ENCODE measurements around the gene DNPH1.

DNPH1 gene

DNA sequence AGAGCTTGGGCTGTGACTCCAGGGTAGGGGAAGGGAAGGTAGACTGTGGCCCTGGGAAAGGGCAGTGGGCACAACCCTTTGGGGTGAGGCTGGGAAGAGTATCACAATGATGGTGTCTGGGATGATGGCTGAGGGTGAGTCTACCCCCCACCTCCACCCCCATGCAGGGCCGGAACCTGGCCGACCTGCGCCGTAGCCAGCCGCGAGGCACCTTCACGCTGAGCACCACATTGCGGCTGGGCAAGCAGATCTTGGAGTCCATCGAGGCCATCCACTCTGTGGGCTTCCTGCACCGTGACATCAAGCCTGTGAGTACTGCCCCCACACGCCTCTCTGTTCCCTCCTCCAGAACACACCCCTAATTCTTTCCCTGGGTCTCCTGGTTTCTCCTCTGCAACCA lies 24.1 kb upstream of the DNPH1 start:
- Histone ChIP-seq H3K4me1 (ENCODE audit: insufficient read depth, low read length) (peaks cover 5% of the 10 kb centered on the region; the same call in 1 of the 2 replicates), H3K36me3 (ENCODE audit: insufficient read depth, low read length) (no peaks in the 10 kb centered on the region), H3K27me3 (ENCODE audit: insufficient read depth, low read length) (peaks cover 15% of the 10 kb centered on the region; the same call in 1 of the 2 replicates), H3K9ac (ENCODE audit: low read depth, low read length) (no peak overlapping the region), H3K4me3 (ENCODE audit: low read length) (no peak overlapping the region), H3K9me3 (ENCODE audit: insufficient read depth, low read depth, low read length) (no peaks in the 10 kb centered on the region), H3K27ac (ENCODE audit: low read depth, low read length) (no peak overlapping the region)
- WGBS, result 93% methylated on average over 11 of the region's 11 CpGs

DNA sequence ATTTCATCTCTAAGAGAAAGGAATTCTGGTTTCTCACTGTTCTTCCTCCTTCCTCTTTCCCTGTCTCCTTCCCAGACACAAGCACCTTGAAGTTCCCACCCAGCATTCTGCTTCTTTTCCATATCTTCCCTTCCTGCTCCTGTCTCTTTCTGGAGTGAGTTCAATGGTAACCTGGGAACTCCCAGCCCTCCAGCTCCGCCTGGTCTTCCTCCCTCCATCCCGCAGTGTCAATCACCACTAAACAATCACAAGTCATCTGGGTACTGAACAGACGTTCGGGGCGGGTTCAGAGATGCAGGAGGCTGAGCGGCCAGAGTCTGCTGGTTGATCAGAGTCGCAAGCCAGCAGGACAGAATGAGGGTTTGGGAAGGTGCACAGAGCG lies 21.7 kb upstream of the DNPH1 start:
- H3K27ac ChIP-seq (ENCODE audit: low read depth, low read length), result no peak overlapping the region
- no peaks in the 10 kb centered on the region for H3K9me3 ChIP-seq (ENCODE audit: insufficient read depth, low read depth, low read length)
- H3K36me3 ChIP-seq (ENCODE audit: insufficient read depth, low read length), result no peaks in the 10 kb centered on the region
- no peak overlapping the region for H3K9ac ChIP-seq (ENCODE audit: low read depth, low read length)
- no peak overlapping the region for H3K4me3 ChIP-seq (ENCODE audit: low read length)
- H3K4me1 ChIP-seq (ENCODE audit: insufficient read depth, low read length), result peaks cover 11% of the 10 kb centered on the region; the same call in 1 of the 2 replicates
- H3K27me3 ChIP-seq (ENCODE audit: insufficient read depth, low read length), result peaks cover 29% of the 10 kb centered on the region
- 40% methylated on average over 8 of the region's 8 CpGs for WGBS

DNA sequence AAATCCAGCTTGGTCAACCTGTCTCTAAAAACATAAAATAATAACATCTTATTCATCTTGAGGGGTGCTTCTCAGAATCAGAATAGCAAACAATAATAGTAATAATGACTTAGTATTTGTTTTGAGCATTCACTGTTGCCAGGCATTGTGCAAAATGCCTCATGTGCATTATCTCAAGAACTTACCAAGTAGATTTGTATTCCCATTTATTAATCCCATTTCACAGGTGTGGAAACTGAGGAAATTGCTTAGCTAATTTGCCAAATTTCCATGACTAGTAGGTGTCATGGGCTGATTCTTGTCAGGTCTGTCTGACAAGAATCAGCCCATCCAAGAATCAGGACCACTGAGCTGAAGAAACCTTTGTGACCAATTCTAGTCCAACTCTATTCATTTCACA lies 19.5 kb upstream of the DNPH1 start:
- Histone ChIP-seq H3K9me3 (ENCODE audit: insufficient read depth, low read depth, low read length) (no peaks in the 10 kb centered on the region), H3K27me3 (ENCODE audit: insufficient read depth, low read length) (peaks cover 51% of the 10 kb centered on the region), H3K4me3 (ENCODE audit: low read length) (no peak overlapping the region), H3K9ac (ENCODE audit: low read depth, low read length) (no peak overlapping the region), H3K27ac (ENCODE audit: low read depth, low read length) (no peak overlapping the region), H3K36me3 (ENCODE audit: insufficient read depth, low read length) (no peaks in the 10 kb centered on the region), H3K4me1 (ENCODE audit: insufficient read depth, low read length) (peaks cover 11% of the 10 kb centered on the region; the same call in 1 of the 2 replicates)

DNA sequence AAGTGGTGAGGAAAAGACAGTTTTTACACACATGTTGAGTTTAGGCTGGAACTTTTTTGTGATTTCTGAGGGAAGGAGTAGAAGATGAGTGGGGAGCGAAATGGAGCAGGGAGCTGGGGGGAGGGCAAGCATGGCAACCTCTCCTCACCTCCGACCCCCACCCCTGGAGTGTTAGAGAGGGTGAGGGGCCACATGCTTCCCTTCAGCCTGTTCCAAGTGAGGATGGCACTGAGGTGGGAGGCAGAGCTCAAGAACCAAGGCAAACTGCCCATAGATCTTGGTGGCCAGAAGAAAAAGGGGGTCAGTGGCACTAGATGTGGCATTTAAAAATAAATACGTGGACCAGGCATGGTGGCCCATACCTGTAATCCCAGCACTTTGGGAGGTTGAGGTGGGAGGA lies 18.8 kb upstream of the DNPH1 start:
- Histone ChIP-seq H3K9ac (ENCODE audit: low read depth, low read length) (no peak overlapping the region), H3K27ac (ENCODE audit: low read depth, low read length) (no peak overlapping the region), H3K4me1 (ENCODE audit: insufficient read depth, low read length) (peaks cover 11% of the 10 kb centered on the region; the same call in 1 of the 2 replicates), H3K27me3 (ENCODE audit: insufficient read depth, low read length) (peaks cover 57% of the 10 kb centered on the region), H3K9me3 (ENCODE audit: insufficient read depth, low read depth, low read length) (no peaks in the 10 kb centered on the region), H3K36me3 (ENCODE audit: insufficient read depth, low read length) (no peaks in the 10 kb centered on the region), H3K4me3 (ENCODE audit: low read length) (peak overlapping the region; percentile 79)
- WGBS, result 81% methylated on average over 3 of the region's 3 CpGs

DNA sequence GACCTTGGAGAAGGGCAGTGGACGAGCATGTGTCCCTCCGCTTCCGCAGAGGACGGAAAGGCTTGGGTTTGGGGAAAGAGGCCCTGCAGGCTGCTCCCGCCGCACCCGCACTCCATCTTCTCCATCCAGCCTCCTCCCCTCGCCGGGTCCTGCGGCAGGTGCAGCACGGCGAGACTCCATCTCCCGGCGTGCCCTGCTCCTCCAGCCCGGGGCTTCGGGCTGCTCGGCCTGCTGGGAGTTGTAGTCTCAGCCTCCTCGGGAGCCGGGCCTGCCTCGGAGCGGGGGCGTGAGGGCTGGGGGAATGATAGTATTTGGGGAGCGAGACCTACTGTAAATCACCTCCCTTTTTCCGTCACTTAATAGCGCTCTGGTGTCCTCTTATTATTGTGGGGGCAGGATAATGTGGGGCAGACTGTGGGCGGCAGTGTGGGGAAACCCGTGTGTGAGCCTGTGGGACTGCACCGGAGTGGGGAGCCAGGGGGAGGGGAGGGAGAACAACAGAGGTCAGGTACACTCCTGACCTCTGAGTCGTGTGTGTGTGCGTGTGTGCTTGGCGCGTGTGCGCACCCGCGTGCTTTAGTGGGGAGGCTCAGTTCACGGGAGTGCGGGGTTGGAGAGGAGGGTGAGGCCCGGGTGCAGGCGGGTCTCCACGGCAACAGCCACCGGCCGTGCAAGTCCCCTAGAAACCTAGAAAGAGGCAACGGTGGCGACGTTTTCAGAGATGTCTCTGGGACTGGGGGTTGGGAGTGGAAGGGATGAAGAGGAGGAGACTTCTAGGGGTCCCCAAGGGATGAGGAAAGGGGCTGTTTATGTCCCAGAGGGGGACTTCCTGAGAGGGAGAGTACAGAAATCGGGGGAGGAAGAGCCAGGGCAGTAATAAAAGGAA lies 18.1 kb upstream of the DNPH1 start:
- 2% methylated on average over 44 of the region's 46 CpGs for WGBS
- Histone ChIP-seq H3K4me3 (ENCODE audit: low read length) (peak overlapping the region; percentile 79), H3K9me3 (ENCODE audit: insufficient read depth, low read depth, low read length) (no peaks in the 10 kb centered on the region), H3K36me3 (ENCODE audit: insufficient read depth, low read length) (no peaks in the 10 kb centered on the region), H3K4me1 (ENCODE audit: insufficient read depth, low read length) (peaks cover 11% of the 10 kb centered on the region; the same call in 1 of the 2 replicates), H3K27me3 (ENCODE audit: insufficient read depth, low read length) (peaks cover 65% of the 10 kb centered on the region), H3K9ac (ENCODE audit: low read depth, low read length) (0 out of 2 replicates have a peak overlapping the region, but pooled peaks have one; percentile 53), H3K27ac (ENCODE audit: low read depth, low read length) (no peak overlapping the region)

DNA sequence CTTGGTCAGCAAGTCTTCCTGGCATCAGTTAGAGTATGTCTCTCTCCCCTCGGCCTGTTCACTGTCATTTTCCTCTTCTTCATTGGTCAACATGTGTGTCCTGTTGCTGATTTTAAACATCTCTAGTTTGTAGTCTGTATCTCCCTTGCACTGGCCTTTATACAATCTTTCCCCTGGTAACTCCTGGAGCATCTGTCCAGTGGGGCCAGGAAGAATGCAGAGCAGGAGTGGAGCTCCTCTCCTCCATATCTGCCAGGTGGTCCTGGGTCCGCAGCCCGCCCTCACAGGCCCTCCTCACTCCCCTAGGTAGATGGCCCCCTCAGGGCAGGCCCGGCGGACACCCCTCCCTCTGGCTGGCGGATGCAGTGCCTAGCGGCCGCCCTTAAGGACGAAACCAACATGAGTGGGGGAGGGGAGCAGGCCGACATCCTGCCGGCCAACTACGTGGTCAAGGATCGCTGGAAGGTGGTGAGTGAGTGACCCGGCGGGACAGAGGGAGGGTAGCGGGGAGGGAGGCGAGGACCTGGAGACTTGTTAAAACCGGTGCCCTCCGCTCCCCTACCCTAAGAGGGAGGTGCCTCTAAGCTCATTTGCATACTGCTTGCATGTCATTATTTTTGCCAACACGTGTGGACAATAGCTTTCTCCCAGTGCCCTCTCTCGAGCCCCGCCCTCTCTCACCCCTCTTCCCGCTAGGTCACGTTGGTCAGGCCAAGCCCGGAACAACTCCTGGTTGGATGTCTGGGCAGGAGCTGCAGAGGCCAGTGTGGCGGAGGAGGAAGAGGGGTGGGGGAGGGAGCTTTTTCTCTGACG lies 17.2 kb upstream of the DNPH1 start:
- H3K9me3 ChIP-seq (ENCODE audit: insufficient read depth, low read depth, low read length), result no peaks in the 10 kb centered on the region
- peaks cover 69% of the 10 kb centered on the region for H3K27me3 ChIP-seq (ENCODE audit: insufficient read depth, low read length)
- no peaks in the 10 kb centered on the region for H3K36me3 ChIP-seq (ENCODE audit: insufficient read depth, low read length)
- H3K27ac ChIP-seq (ENCODE audit: low read depth, low read length), result peak overlapping the region; percentile 54
- peak overlapping the region; percentile 53 for H3K9ac ChIP-seq (ENCODE audit: low read depth, low read length)
- H3K4me1 ChIP-seq (ENCODE audit: insufficient read depth, low read length), result peaks cover 11% of the 10 kb centered on the region; the same call in 1 of the 2 replicates
- peak overlapping the region; percentile 79 for H3K4me3 ChIP-seq (ENCODE audit: low read length)
- 2% methylated on average over 26 of the region's 27 CpGs for WGBS

DNA sequence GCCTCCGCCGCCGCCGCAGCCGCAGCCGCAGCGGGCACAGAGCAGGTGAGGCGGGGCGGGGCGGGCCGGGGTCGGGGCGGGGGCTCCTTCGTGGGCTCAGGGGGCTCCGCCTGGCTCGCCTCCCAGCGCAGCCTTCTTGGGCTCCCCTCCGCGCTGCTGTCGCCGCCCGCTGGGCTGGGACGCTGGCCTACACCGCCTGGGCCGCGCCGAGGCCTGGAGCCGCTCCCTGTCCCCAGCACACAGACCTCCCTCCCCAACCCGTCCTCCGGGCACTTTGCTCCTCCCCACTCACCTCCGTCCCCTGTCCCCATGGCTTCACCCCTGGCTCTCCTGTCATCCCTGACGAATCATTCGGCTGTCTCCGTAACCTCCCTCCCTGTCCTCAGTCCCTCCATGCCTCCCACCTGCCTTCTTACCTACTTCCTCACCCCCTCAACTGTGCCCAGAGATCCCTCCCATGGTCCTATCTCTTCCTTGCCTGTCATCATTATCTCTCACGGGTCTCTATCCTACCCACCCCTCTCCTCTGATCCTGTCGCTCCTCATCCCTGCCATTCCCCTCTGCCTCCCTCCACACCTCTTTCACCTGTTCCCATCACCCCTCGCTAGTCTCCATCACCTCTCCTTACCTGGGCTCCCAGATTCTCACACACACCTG lies 14.5 kb upstream of the DNPH1 start:
- Histone ChIP-seq H3K9me3 (ENCODE audit: insufficient read depth, low read depth, low read length) (no peaks in the 10 kb centered on the region), H3K9ac (ENCODE audit: low read depth, low read length) (no peak overlapping the region), H3K4me3 (ENCODE audit: low read length) (peak overlapping the region; percentile 34), H3K27me3 (ENCODE audit: insufficient read depth, low read length) (peaks cover 80% of the 10 kb centered on the region), H3K27ac (ENCODE audit: low read depth, low read length) (no peak overlapping the region), H3K4me1 (ENCODE audit: insufficient read depth, low read length) (peaks cover 6% of the 10 kb centered on the region; the same call in 1 of the 2 replicates), H3K36me3 (ENCODE audit: insufficient read depth, low read length) (no peaks in the 10 kb centered on the region)
- WGBS, result 9% methylated on average over 37 of the region's 37 CpGs

DNA sequence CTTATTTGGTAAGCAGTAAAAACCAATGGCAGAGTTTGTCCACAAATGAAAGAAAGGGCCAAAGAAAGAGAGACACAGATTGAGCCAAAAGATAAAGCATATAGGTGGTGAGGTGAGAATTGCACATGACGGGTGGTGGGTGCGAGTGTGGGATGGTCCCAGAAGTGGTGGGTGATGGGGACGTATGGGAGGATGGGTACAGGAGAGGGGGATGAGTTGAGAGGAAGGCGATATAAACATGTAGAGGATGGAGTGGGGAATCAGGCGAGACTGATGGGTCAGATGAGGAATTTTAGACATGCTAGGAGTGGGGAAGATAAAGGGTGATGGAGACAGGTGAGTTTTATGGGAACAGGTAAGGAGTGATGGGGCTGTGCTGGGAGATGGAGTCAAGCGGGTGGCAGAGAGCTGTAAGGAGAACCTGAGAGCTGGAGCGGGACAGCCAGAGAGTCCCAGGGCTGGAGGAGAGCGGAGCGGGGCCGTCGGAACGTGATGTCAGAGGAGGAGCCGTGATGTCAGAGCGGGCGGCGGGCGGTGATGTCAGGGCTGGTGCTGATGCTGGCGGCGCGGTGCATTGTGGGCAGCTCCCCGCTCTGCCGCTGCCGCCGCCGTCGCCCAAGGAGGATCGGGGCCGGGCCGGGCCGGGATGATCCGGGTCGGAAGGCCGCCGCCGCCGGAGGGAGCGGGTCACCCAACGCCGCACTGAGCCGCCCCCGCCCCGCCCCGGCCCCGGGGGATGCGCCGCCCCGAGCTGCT lies 13.8 kb upstream of the DNPH1 start, which contains the start of gene TTBK1:
Gene TTBK1, plus strand, starts transcription at position 574 of the 756 bp plus-strand sequence. CDS start 3,180 bp downstream, outside the sequence.
- WGBS, result 10% methylated on average over 47 of the region's 47 CpGs
- no peaks in the 10 kb centered on the region for H3K36me3 ChIP-seq (ENCODE audit: insufficient read depth, low read length)
- H3K27ac ChIP-seq (ENCODE audit: low read depth, low read length), result no peak within 1 kb of the TSS
- peaks cover 5% of the 10 kb centered on the region; the same call in 1 of the 2 replicates for H3K4me1 ChIP-seq (ENCODE audit: insufficient read depth, low read length)
- no peaks in the 10 kb centered on the region for H3K9me3 ChIP-seq (ENCODE audit: insufficient read depth, low read depth, low read length)
- no peak within 1 kb of the TSS for H3K9ac ChIP-seq (ENCODE audit: low read depth, low read length)
- H3K4me3 ChIP-seq (ENCODE audit: low read length), result peak within 1 kb of the TSS; percentile 34
- H3K27me3 ChIP-seq (ENCODE audit: insufficient read depth, low read length), result peaks cover 82% of the 10 kb centered on the region

DNA sequence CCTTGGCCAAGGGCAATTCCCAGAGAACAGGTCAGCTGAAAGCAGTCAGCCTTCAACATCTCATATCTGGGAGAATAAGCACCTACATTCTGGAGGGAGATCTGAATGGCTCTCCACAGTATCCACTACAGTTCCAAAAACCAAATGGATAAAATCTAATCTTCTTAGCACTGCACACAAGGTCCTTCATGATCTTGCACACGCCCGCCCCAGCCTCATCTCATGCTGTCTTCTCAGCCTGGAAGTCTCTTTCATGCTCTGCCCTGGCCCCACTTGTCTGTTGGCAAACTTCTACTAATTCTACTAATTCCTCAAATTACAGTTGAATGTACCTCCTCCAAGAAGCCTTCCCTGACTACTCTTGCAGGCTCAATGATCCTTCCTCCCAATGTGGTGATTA lies 12.2 kb upstream of the DNPH1 start:
- Histone ChIP-seq H3K9me3 (ENCODE audit: insufficient read depth, low read depth, low read length) (no peaks in the 10 kb centered on the region), H3K4me1 (ENCODE audit: insufficient read depth, low read length) (peaks cover 3% of the 10 kb centered on the region; the same call in 1 of the 2 replicates), H3K27ac (ENCODE audit: low read depth, low read length) (no peak overlapping the region), H3K4me3 (ENCODE audit: low read length) (no peak overlapping the region), H3K27me3 (ENCODE audit: insufficient read depth, low read length) (peaks cover 83% of the 10 kb centered on the region), H3K9ac (ENCODE audit: low read depth, low read length) (no peak overlapping the region), H3K36me3 (ENCODE audit: insufficient read depth, low read length) (no peaks in the 10 kb centered on the region)
- 79% methylated on average over 2 of the region's 2 CpGs for WGBS

DNA sequence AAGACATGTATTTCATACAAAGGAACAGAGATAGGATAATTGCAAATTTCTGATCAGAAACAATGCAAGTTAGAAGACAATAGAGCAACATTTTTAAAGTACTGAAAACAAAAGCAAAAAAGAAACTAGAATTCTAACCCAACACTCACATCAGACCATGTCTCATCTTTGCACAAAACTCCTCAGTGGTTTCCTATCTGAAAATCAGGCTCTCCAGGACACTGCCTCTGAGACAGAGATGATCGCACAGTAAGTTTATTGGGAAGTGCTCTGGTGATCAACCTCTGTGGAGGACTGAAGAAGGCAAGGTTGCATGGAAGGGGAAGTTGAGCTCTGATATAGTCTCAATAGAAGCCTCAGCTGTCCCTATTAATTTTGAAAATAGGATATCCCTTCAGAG lies 11.7 kb upstream of the DNPH1 start:
- Histone ChIP-seq H3K9ac (ENCODE audit: low read depth, low read length) (no peak overlapping the region), H3K9me3 (ENCODE audit: insufficient read depth, low read depth, low read length) (no peaks in the 10 kb centered on the region), H3K4me1 (ENCODE audit: insufficient read depth, low read length) (no peaks in the 10 kb centered on the region), H3K36me3 (ENCODE audit: insufficient read depth, low read length) (no peaks in the 10 kb centered on the region), H3K27ac (ENCODE audit: low read depth, low read length) (no peak overlapping the region), H3K4me3 (ENCODE audit: low read length) (no peak overlapping the region), H3K27me3 (ENCODE audit: insufficient read depth, low read length) (peaks cover 79% of the 10 kb centered on the region)
- 82% methylated on average over 1 of the region's 1 CpG for WGBS
